CD4-positive, alpha-beta T cell treated with Interleukin-1 beta for 1 hour (primary cell): ENCODE results near the gene DERA.
"Not testable (repeated sequence)": the region's sequence is repeated elsewhere in the genome, so short reads cannot be mapped to it uniquely, and the experiment has no call there.

Source experiments
- DNase-seq, 2 donors: peaks; one replicate each; pipeline ENCODE4 v3.0.0-alpha.2; 2020 to 2022

DERA gene

DNA sequence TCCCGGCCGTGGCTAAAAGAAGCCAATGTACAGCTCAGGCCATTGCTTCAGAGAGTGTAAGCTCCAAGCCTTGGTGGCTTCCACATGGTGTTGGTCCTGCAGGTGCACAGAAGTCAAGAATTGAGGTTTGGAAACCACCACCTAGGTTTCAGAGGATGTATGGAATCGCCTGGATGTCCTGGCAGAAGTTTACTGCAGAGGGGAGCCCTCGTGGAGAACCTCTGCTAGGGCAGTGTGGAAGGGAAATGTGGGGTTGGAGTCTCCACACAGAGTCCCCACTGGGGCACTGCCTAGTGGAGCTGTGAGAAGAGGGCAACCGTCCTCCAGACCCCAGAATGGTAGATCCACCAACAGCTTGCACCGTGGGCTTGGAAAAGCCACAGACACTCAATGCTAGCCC lies 103.3 kb downstream of the DERA start:
- not testable (repeated sequence) for DNase-seq

GRCh38 chr12:16016748-16017147 lies 105.6 kb downstream of the DERA start:
- DNase-seq: no peak

GRCh38 chr12:16018306-16018705 lies 107.2 kb downstream of the DERA start:
- DNase-seq: no peak

DNA sequence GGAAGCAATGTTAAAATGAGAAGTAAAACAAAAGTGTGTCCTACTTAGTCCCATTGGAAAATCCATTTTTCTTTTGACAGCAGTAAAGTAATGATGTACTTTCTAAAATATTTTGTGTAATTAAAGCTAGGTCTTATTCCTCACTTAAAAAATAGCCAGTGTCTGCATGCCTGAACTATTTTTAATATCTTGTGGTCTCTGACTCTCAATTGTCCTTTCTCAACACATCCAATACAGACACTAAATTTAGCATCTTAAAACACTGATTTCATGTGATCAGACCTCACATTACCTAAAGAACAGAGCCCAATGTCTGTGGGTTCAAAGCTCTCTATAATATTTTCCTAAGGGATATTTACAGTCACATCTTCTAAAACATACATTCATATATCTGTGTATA lies 108.0 kb downstream of the DERA start:
- DNase-seq: no peak

GRCh38 chr12:16020031-16020430 lies 108.9 kb downstream of the DERA start:
- no peak for DNase-seq

DNA sequence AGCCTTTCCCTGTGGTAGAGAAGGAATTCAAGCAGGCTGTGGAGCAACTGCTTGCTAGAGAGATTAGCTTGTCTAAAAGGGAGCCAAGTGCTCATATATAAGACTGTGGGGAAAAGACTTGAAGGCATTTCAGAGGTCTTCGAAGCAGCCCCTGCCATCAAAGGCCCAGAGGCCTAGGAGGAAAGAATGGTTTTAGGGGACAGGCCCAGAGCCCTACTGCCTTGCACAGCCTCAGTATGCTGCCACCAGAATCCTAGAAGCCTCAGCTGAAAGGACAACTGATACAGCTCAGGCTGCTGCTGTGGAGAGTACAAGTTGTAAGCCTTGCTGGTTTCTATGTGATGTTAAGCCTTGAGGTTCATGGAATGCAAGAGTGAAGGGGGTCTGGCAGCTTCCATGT lies 109.9 kb downstream of the DERA start:
- DNase-seq: no peak

DNA sequence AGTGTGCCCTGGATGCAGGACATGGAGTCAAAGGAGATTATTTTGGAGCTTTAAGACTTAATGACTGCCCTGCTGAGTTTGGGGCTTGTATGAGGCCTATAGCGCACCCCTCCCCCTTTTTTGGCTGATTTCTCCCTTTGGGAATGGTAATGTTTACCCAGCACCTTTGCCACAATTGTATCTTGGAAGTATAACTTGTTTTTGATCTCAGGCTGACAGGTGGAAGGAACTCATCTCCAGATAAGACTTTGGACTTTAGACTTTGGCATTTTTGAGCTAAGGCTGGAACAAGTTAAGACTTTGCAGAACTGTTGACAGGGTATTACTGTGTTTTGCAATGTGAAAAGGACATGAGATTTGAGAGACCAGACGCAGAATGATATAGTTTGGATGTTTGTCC lies 110.5 kb downstream of the DERA start:
- no peak for DNase-seq

- DNase-seq: no peak
These were observed 115.9 kb downstream of the DERA start for GRCh38 chr12:16027002-16027401.

GRCh38 chr12:16030744-16031143 lies 119.6 kb downstream of the DERA start:
- DNase-seq: no peak

GRCh38 chr12:16034136-16034817 lies 123.1 kb downstream of the DERA start:
- no peak for DNase-seq

GRCh38 chr12:16036073-16036472 lies 124.9 kb downstream of the DERA start:
- DNase-seq: no peak

DNA sequence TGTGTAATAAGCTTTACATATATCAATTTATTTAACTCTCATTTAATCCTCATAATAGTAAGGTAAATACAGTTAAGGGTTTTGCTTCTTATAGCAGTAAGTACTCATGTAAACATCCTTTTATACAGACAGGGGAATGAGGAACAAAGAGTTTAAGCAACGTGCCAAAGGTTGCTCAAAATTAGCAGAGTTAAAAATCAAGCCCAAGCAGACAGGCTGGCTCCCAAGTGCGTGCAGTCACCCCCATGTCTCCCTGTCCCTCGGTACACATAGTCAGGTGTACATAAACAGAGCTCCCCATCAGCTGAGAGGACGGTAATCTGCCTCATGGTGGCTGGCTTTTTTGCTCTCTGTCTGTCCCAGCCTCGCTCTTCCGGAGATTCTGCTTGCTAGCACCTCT lies 126.4 kb downstream of the DERA start:
- DNase-seq: no peak

DNA sequence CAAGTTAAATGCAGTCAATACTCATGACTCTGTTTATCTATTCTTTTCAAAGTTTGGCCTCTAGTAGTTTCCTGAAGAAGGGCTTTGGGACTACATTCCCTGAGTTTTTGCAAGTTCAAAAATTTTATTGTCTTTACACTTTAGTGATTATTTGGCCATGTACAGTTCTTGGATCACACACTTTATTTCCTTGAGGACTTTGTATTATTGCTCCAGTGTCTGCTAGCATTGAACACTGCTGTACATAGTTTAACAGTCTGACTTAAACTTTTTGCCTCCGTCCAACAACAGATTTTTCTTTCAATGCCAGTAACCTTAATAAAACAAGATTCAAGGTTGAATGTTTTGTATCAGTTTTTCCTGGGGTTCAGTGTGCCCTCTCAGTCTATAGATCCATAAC lies 132.3 kb downstream of the DERA start:
- DNase-seq: no peak

DNA sequence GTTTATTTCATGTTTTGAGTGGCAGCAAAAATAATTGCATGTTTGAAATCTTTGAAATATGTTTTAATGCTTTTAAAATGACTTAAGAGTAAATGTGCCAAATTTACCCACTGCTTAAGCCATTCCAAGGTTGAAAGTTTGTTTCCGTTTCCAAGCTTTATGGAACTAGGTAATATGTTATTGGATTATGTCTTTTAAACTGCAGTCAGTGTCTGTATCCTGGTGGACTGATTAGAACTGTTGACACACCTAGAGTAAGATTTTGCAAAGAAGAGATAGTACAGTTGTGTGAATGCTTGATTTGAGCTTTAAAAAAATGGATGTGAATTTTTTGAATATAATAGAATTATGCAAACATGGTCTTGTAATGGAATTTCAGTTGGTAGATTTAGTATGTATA lies 135.1 kb downstream of the DERA start:
- no peak for DNase-seq

- no peak for DNase-seq
These were observed 137.4 kb downstream of the DERA start for GRCh38 chr12:16048511-16048910.

- DNase-seq: no peak
These were observed 145.8 kb downstream of the DERA start for GRCh38 chr12:16056910-16057309.

DNA sequence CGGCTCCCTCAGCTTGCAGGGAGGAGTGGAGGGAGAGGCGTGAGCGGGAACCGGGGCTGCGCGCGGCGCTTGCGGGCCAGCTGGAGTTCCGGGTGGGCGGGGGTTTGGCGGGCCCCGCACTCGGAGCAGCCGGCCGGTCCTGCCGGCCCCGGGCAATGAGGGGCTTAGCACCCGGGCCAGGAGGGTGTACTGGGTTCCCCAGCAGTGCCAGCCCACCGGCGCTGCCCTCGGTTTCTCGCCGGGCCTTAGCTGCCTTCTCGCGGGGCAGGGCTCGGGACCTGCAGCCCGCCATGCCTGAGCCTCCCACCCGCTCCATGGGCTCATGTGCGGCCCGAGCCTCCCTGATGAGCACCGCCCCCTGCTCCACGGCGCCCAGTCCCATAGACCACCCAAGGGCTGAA lies 146.2 kb downstream of the DERA start:
- not testable (repeated sequence) for DNase-seq

GRCh38 chr12:16062611-16063010 lies 151.5 kb downstream of the DERA start:
- DNase-seq: no peak

- DNase-seq: no peak
These were observed 152.6 kb downstream of the DERA start for GRCh38 chr12:16063726-16064125.

DNA sequence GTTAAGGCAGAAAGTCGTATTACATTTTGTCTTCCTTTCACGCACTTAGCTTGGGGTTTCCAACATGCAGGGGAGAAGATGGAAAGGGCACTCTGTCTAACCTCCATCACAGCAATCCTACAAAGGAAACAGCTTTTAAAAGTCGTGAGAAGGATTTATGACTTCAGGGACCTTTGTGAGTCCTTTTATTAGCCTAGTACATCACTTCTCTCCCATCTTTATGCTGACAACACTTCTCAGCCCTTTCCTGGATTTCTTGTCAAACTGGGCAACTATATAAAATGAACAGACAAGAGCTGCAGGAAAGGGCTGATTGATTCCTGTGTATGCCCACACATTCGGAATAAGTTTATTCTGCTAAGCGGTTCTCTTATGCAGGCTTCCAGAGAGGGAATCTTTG lies 159.0 kb downstream of the DERA start:
- DNase-seq: no peak

DNA sequence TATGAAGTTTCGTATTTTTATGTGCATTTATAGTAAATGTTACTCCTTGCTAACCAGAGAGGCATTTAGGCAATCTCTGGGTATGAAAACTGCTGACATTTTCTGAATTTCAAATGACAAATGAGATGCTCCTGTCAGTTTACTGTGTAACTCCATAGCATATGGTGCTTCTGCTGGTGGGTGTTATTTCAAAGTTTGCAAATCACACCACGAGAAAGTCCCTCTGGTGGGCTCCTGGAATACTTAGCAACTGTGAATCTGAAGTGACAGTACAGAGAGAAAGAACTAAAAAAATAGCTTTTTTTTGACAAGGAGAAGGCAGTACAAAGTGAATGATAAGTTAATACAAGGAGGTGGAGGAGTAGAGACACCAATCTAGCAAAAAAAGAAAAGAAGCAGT lies 161.5 kb downstream of the DERA start:
- DNase-seq: no peak

GRCh38 chr12:16074894-16075293 lies 163.8 kb downstream of the DERA start:
- DNase-seq: no peak

DNA sequence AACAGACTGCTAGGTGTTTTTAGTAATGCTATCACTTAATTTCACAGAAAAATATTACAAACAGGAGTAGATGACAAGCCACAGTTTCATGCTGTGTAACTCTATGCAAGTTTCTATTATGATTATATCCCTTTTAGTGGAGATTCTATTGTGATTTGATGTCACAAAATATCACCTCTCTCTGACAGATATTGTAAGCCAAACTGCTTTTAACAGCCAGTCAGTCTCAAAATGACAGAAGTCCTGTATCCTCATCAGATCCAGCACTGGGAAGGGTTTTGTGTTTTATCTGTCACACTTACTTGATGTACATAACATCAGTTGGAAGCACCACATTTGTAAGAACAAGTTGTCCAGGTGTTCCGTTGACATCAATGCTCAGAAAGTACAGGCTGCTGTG lies 164.8 kb downstream of the DERA start:
- no peak for DNase-seq

DNA sequence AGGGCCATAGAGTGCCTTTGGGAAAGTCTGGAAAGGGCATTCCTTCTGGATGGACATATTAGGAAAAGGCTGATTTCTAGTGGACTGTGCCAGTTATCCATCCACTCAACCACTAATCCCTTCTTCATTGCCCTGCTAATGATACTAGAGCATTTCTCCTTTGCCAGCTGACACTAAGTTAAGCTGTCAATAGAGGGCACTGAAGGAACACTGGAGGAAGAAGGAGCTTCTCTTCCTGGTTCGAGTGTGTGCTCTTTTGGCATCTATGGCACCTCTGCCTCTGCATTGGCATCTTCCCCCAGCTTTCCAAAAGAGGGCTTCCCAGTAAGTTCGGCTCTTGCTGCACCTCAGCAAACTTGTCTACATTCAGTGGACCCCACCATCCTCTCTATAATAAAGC lies 165.4 kb downstream of the DERA start:
- DNase-seq: no peak

- DNase-seq: no peak
These were observed 165.9 kb downstream of the DERA start for GRCh38 chr12:16076970-16077522.
